GM12872 (cell line): Measurements from ENCODE around the gene SLC25A34.

Experiments
- TF ChIP-seq, protein P1 (sequence below): IDR thresholded peaks from 3 replicates; pipeline ENCODE4 v1.5.1; 2011; ENCODE audit warnings: low read depth, mild to moderate bottlenecking, low read length, moderate library complexity; ENCODE audit not compliant: insufficient read depth

SLC25A34 gene

DNA sequence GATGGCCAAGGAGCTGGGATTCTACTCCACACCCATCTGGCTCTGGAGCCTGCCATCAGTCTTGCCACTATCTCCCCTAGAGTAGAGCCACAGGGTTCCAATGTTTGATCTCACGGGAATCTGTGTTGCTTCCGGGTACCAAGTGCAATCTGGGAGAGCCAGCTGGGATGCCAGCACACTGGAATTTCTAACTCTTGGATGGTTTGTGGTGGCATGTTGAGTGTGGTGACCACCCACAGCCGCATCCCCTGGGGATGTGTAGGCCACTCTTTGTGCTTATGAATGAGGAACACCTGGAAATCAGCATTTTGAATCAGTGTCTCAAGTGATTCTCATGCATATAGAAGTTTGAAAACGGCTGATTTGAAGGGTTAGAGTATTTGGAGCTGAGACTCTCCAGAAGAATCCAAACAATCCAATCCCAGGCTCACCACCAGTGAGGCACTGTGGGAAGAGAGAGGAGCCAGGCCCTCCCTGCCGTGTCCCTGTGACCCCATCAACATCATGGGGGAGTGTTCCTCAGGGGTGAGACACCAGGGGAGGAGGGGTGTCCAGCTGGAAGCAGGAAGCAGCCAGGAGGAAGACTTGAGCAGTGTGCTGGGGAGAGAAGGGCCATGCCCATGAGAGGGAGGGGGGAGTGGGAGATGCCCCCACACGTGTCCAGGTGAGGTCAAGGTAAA lies 35.9 kb downstream of the SLC25A34 start:
- TF ChIP-seq, protein P1, sequence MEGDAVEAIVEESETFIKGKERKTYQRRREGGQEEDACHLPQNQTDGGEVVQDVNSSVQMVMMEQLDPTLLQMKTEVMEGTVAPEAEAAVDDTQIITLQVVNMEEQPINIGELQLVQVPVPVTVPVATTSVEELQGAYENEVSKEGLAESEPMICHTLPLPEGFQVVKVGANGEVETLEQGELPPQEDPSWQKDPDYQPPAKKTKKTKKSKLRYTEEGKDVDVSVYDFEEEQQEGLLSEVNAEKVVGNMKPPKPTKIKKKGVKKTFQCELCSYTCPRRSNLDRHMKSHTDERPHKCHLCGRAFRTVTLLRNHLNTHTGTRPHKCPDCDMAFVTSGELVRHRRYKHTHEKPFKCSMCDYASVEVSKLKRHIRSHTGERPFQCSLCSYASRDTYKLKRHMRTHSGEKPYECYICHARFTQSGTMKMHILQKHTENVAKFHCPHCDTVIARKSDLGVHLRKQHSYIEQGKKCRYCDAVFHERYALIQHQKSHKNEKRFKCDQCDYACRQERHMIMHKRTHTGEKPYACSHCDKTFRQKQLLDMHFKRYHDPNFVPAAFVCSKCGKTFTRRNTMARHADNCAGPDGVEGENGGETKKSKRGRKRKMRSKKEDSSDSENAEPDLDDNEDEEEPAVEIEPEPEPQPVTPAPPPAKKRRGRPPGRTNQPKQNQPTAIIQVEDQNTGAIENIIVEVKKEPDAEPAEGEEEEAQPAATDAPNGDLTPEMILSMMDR: no peak

DNA sequence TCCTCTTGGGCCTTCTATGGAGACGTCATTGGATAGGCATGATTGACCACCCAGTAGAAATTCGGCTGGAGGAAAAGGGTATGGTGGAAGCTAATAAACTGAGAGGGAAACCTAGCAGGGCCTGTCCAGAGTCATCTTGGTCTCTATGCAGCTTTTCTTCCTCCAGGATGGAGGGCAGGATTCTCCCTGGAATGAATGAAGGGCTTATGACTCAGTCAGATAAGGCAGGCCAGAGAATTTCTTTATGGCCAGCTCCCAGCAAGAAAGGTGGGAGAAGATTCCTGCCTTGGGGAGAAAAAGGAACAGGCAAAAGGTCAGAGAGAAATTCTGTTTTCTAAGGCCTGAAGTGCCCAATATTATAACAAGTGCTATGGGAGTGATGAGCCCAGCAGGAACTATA lies 39.6 kb downstream of the SLC25A34 start:
- TF ChIP-seq, protein P1: no peak

DNA sequence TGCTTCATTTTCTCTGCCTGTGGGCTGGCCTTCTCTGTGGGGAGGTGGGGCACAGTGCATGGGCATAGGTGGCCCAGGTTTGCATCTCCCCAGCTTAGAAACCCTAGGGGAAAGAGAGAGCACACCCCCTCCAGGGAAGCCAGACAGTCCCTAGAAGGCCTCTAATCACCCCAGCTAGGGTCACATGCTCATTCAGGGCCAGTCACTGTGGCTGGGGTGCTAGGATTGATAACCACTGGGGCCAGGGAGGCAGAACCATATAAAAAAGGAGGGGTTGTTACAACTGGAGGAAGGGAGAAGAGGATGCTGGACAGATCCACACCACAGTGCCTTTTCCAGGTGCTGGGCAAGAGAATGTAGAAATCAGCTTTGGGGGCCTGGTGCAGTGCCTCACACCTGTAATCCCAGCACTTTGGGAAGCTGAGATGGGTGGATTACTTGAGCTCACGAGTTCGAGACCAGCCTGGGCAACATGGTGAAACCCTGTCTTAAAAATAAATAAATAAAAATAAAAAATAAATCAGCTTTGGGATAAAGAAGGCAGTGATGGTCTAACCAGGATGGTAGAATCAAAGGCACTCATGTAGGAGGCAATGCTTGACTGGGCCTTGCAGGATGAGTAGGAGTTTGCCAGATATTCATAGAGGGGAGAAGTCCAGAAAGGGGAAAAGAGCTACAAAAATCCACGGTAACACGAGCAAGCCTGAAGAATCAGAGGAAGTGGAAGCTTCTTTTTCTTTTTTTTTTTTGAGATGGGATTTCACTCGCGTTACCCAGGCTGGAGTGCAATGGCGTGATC lies 42.0 kb downstream of the SLC25A34 start:
- TF ChIP-seq, protein P1: no peak

DNA sequence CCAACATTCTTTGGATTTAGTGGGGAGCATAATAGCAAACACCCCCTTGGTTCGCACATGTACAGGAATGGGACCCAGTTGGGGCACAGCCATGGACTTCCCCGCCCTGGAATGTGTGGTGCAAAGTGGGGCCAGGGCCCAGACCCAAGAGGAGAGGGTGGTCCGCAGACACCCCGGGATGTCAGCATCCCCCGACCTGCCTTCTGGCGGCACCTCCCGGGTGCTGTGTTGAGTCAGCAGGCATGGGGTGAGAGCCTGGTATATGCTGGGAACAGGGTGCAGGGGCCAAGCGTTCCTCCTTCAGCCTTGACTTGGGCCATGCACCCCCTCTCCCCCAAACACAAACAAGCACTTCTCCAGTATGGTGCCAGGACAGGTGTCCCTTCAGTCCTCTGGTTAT lies 49.6 kb downstream of the SLC25A34 start:
- TF ChIP-seq, protein P1: no peak

DNA sequence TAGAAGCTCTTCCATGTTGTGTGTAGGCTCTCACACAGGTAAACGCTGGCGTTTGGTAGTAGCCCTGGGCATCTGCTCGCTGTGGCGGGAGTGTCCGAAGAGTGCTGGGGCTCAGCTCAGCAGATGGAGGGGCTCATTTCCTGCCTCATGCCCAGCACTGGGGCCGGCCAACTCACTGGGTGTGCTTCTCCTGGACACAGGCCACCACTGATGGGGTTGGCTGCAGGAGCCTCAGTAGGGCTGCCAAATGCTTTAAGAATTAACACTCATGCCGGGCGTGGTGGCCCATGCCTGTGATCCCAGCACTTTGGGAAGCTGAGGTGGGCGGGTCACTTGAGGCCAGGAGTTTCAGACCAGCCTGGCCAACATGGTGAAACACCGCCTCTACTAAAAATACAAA lies 50.5 kb downstream of the SLC25A34 start:
- TF ChIP-seq, protein P1: no peak

DNA sequence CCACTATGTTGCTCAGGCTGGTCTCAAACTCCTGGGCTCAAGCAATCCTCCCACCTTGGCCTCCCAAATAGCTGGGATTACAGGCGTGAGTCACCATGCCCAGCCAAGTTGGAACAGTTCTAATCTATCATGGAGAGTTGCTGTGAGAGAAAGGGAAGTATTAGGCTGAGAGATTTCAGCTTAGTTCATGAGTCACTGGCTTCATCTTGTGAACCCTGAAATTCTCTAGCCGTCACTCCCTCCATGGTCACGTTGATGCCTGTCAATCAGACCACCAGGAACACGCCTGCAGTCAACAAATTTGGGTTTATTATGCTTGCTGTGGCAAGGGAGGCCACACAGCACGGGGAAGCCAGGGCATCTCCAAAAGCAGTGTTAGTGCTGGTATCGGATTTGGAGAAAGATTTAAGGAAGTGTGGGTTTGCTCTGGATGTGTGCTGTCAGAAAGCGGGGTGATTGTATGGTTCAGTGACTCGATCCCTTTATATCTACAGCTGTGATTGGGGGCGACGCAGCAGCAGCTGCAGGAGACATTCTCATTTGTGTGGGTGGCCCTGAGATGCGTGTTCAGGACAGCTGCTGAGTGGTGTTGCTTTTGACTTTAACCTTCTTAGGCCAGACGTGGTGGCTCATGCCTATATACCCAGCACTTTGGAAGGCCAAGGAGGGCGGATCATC lies 52.7 kb downstream of the SLC25A34 start:
- TF ChIP-seq, protein P1: no peak
